NK-92 (cell line): ENCODE data around the gene AP3S1.
"Not testable (repeated sequence)": the region's sequence is repeated elsewhere in the genome, so short reads cannot be mapped to it uniquely, and the experiment has no call there.

ENCODE experiments used
- DNase-seq: peaks from one replicate; lab custom pipeline; 2025; ENCODE audit not compliant: unreplicated experiment; lab: John Stamatoyannopoulos, UW

AP3S1 gene

GRCh38 chr5:115869256-115869795, 27.6 kb downstream of the AP3S1 start:
- no peak for DNase-seq

- no peak for DNase-seq
These were observed 30.7 kb downstream of the AP3S1 start for GRCh38 chr5:115872447-115872846.

GRCh38 chr5:115873392-115873791, 31.7 kb downstream of the AP3S1 start:
- no peak for DNase-seq

- no peak for DNase-seq
These were observed 33.7 kb downstream of the AP3S1 start for GRCh38 chr5:115875447-115875846.

GRCh38 chr5:115877342-115877741, 35.6 kb downstream of the AP3S1 start:
- DNase-seq, result not testable (repeated sequence)

GRCh38 chr5:115882434-115882833, 40.7 kb downstream of the AP3S1 start:
- not testable (repeated sequence) for DNase-seq

- no peak for DNase-seq
These were observed 43.0 kb downstream of the AP3S1 start for GRCh38 chr5:115884704-115885103.

GRCh38 chr5:115885208-115885607, 43.5 kb downstream of the AP3S1 start:
- not testable (repeated sequence) for DNase-seq

GRCh38 chr5:115888027-115888426, 46.3 kb downstream of the AP3S1 start:
- no peak for DNase-seq

- DNase-seq, result no peak
These were observed 50.3 kb downstream of the AP3S1 start for GRCh38 chr5:115892021-115892420.

GRCh38 chr5:115894342-115894741, 52.6 kb downstream of the AP3S1 start:
- no peak for DNase-seq

- no peak for DNase-seq
These were observed 54.1 kb downstream of the AP3S1 start for GRCh38 chr5:115895821-115896220.

- DNase-seq, result no peak
These were observed 56.9 kb downstream of the AP3S1 start for GRCh38 chr5:115898656-115899055.

- DNase-seq, result no peak
These were observed 65.4 kb downstream of the AP3S1 start for GRCh38 chr5:115907177-115907576.

GRCh38 chr5:115913623-115914400, 72.1 kb downstream of the AP3S1 start:
- DNase-seq, result not testable (repeated sequence)

GRCh38 chr5:115920171-115920725, 78.5 kb downstream of the AP3S1 start:
- DNase-seq, result no peak

- not testable (repeated sequence) for DNase-seq
These were observed 87.1 kb downstream of the AP3S1 start for GRCh38 chr5:115928578-115929407.

- DNase-seq, result not testable (repeated sequence)
These were observed 88.4 kb downstream of the AP3S1 start for GRCh38 chr5:115930171-115930570.

- no peak for DNase-seq
These were observed 89.0 kb downstream of the AP3S1 start for GRCh38 chr5:115930630-115931337.

GRCh38 chr5:115932991-115933390, 91.3 kb downstream of the AP3S1 start:
- no peak for DNase-seq
